Testis (tissue), 3 donors: Measurements from ENCODE around the gene IPO11. TPM values are rescaled to one million over a fixed set of nuclear protein-coding genes. Genes with fewer than 3 reads are reported as not detected.

ENCODE experiments used
- DNase-seq: peaks from one replicate; pipeline ENCODE4 v3.0.0-alpha.2; 2019
- H3K27ac ChIP-seq, 2 donors: fragments of 200-600 bp; sonication (generic); one replicate each; pipeline ENCODE4 v1.5.1; 2019
- H3K27me3 ChIP-seq: fragments of 200-600 bp; sonication (generic); one replicate; pipeline ENCODE4 v1.5.1; 2019
- H3K36me3 ChIP-seq: fragments of 200-600 bp; sonication (generic); one replicate; pipeline ENCODE4 v1.5.1; 2017; ENCODE audit warnings: low read depth; ENCODE audit errors: missing control alignments
- H3K4me1 ChIP-seq: fragments of 200-600 bp; sonication (generic); one replicate; pipeline ENCODE4 v1.5.1; 2019
- H3K4me3 ChIP-seq, 2 donors: fragments of 200-600 bp; sonication (generic); one replicate each; pipeline ENCODE4 v1.5.1; 2017 to 2019
- H3K9me3 ChIP-seq: fragments of 200-600 bp; sonication (generic); one replicate; pipeline ENCODE4 v1.5.1; 2017
- CTCF ChIP-seq, 3 experiments: fragments of 450-650 bp in 2 of 3; fragments of 200-600 bp in 1 of 3; sonication (generic) in 1 of 3; IDR thresholded peaks; one replicate each; pipeline ENCODE4 v1.5.1; 2016 to 2019; ENCODE audit warnings: antibody characterized with exemption in 3 of 3, mild to moderate bottlenecking in 2 of 3, moderate library complexity in 1 of 3
- POLR2A ChIP-seq: fragments of 450-650 bp; IDR thresholded peaks from one replicate; pipeline ENCODE4 v1.6.1; 2017; ENCODE audit warnings: antibody characterized with exemption, mild to moderate bottlenecking, moderate library complexity
- WGBS, 2 donors: methylation state at CpG; one replicate each; pipeline ENCODE4 v1.1.5; 2018; 5-methylcytosine and 5-hydroxymethylcytosine counted together
- intact Hi-C: fragments of 100-400 bp; cut with DNase I; formaldehyde crosslinking; loops from one replicate; pipeline ENCODE4 v1.15.1; 2023; ENCODE audit warnings: low total_unique reads
- polyA plus RNA-seq: library from polyadenylated mRNA; stranded (reverse); fragments of 350-450 nt; fragmentation: Illumina TruSeq; extraction: RNeasy Lipid Tissue Mini Kit (QIAGEN cat#74804); gene quantifications from one replicate; pipeline ENCODE4 v1.2.3, GENCODE V29; 2014; ENCODE audit warnings: low read depth, low replicate concordance; ENCODE audit not compliant: insufficient read depth
- total RNA-seq, 2 donors: library from RNA; depleted of rRNA; stranded (reverse); fragments of >200 nt; gene quantifications; one replicate each; pipeline ENCODE4 v1.2.3, GENCODE V29; 2016

IPO11 gene
- total and polyA plus RNA-seq, 3 donors from 2014 or later: 50.3 to 74.5 (median 67.3) TPM

- 87 to 93% methylated on average over 3 of the region's 3 CpGs for WGBS, 2 donors
- no peaks in the 10 kb centered on the region for H3K36me3 ChIP-seq
- H3K4me3 ChIP-seq: no peak overlapping the region
- TF ChIP-seq POLR2A (no peak), CTCF (IDR thresholded peaks at IDR 0.05) (no peak)
- H3K27me3 ChIP-seq: no peaks in the 10 kb centered on the region
- no peaks in the 10 kb centered on the region for H3K4me1 ChIP-seq
- intact Hi-C loops: no loop called here
- no peak for DNase-seq
- H3K9me3 ChIP-seq: no peaks in the 10 kb centered on the region
- no peak overlapping the region for H3K27ac ChIP-seq
These were observed 171.8 kb downstream of the IPO11 start for GRCh38 chr5:62584391-62584790.

- H3K4me1 ChIP-seq: no peaks in the 10 kb centered on the region
- H3K27me3 ChIP-seq: no peaks in the 10 kb centered on the region
- DNase-seq: no peak
- WGBS, 2 donors: 85 to 88% methylated on average over 2 of the region's 2 CpGs
- no peak overlapping the region for H3K4me3 ChIP-seq
- H3K36me3 ChIP-seq: no peaks in the 10 kb centered on the region
- no peak overlapping the region for H3K27ac ChIP-seq
- intact Hi-C loops: no loop called here
- TF ChIP-seq CTCF (IDR thresholded peaks at IDR 0.05) (no peak), POLR2A (no peak)
- H3K9me3 ChIP-seq: no peaks in the 10 kb centered on the region
These were observed 172.7 kb downstream of the IPO11 start for GRCh38 chr5:62585306-62585705.

- Histone ChIP-seq H3K9me3 (no peaks in the 10 kb centered on the region), H3K4me1 (no peaks in the 10 kb centered on the region), H3K27me3 (no peaks in the 10 kb centered on the region), H3K27ac (no peak overlapping the region), H3K36me3 (no peaks in the 10 kb centered on the region), H3K4me3 (no peak overlapping the region)
- intact Hi-C loops: no loop called here
- TF ChIP-seq CTCF (IDR thresholded peaks at IDR 0.05) (no peak), POLR2A (no peak)
- DNase-seq: no peak
These were observed 173.2 kb downstream of the IPO11 start for GRCh38 chr5:62585751-62586150.

- H3K4me1 ChIP-seq: no peaks in the 10 kb centered on the region
- H3K27ac ChIP-seq: no peak overlapping the region
- H3K9me3 ChIP-seq: no peaks in the 10 kb centered on the region
- H3K36me3 ChIP-seq: no peaks in the 10 kb centered on the region
- WGBS, 2 donors: 89 to 94% methylated on average over 3 of the region's 3 CpGs
- no peak overlapping the region for H3K4me3 ChIP-seq
- DNase-seq: no peak
- TF ChIP-seq POLR2A: no peak
- no peak for TF ChIP-seq CTCF (IDR thresholded peaks at IDR 0.05)
- no peaks in the 10 kb centered on the region for H3K27me3 ChIP-seq
- intact Hi-C loops: no loop called here
These were observed 175.2 kb downstream of the IPO11 start for GRCh38 chr5:62587737-62588136.

- no peaks in the 10 kb centered on the region for H3K36me3 ChIP-seq
- H3K27ac ChIP-seq: no peak overlapping the region
- no peaks in the 10 kb centered on the region for H3K4me1 ChIP-seq
- H3K9me3 ChIP-seq: no peaks in the 10 kb centered on the region
- no peak for DNase-seq
- no peak for TF ChIP-seq POLR2A
- H3K4me3 ChIP-seq: no peak overlapping the region
- H3K27me3 ChIP-seq: no peaks in the 10 kb centered on the region
- 94 to 97% methylated on average over 4 of the region's 4 CpGs for WGBS, 2 donors
- intact Hi-C loops: no loop called here
These were observed 176.1 kb downstream of the IPO11 start for GRCh38 chr5:62588668-62589067.
